Stomach (tissue), 9 donors: Measurements from ENCODE around the gene ATG2B. TPM values are rescaled to one million over a fixed set of nuclear protein-coding genes. Genes with fewer than 3 reads are reported as not detected.

Experiments
- DNase-seq, 2 donors: peaks; one replicate each; pipeline versions ENCODE4 v3.0.0 to v3.0.0-alpha.2; 2013 to 2019
- H3K27ac ChIP-seq, 5 donors: fragments of 200-600 bp in 4 of 5; sonication (generic) in 4 of 5; one replicate each; pipeline ENCODE4 v1.5.1; 2013 to 2019; ENCODE audit warnings: mild to moderate bottlenecking in 1 of 5, moderate library complexity in 1 of 5
- H3K27me3 ChIP-seq, 3 donors: fragments of 200-600 bp; sonication (generic); one replicate each; pipeline ENCODE4 v1.5.1; 2017 to 2019; ENCODE audit warnings: mixed run types in 1 of 3
- H3K36me3 ChIP-seq, 4 donors: fragments of 200-600 bp; sonication (generic); 1 replicate in 3 of 4; 2 replicates in 1 of 4; pipeline ENCODE4 v1.5.1; 2016 to 2019
- H3K4me1 ChIP-seq, 4 donors: fragments of 200-600 bp; sonication (generic); one replicate each; pipeline ENCODE4 v1.5.1; 2016 to 2019
- H3K4me3 ChIP-seq, 4 donors: fragments of 200-600 bp; sonication (generic) in 3 of 4; one replicate each; pipeline ENCODE4 v1.5.1; 2016 to 2019; ENCODE audit warnings: mild to moderate bottlenecking in 1 of 4
- H3K9me3 ChIP-seq, 4 donors: fragments of 200-600 bp; sonication (generic); one replicate each; pipeline ENCODE4 v1.5.1; 2016 to 2019
- CTCF ChIP-seq, 7 experiments: fragments of 450-650 bp in 4 of 7; fragments of 200-600 bp in 3 of 7; sonication (generic) in 3 of 7; IDR thresholded peaks; one replicate each; pipeline ENCODE4 v1.5.1; 2016 to 2019; ENCODE audit warnings: antibody characterized with exemption in 7 of 7, control low read depth in 2 of 7, mild to moderate bottlenecking in 1 of 7
- EP300 ChIP-seq: sonication (generic); formaldehyde crosslinking; IDR thresholded peaks from one replicate; pipeline ENCODE4 v1.6.1; 2017; ENCODE audit warnings: antibody characterized with exemption
- POLR2A ChIP-seq, 4 donors: fragments of 450-650 bp; IDR thresholded peaks; one replicate each; pipeline ENCODE4 v1.6.1; 2016; ENCODE audit warnings: antibody characterized with exemption in 4 of 4, control low read depth in 2 of 4, mild to moderate bottlenecking in 1 of 4, moderate library complexity in 1 of 4
- POLR2AphosphoS5 ChIP-seq, 3 donors: sonication (generic); formaldehyde crosslinking; IDR thresholded peaks; one replicate each; pipeline ENCODE4 v1.6.1; 2016; ENCODE audit warnings: antibody characterized with exemption in 3 of 3
- WGBS, 5 donors: extraction: QIAGEN DNeasy Blood & Tissue Kit in 3 of 5; methylation state at CpG; one replicate each; pipeline versions ENCODE4 v1.1.5 to v1.1.7; 2013 to 2018; 5-methylcytosine and 5-hydroxymethylcytosine counted together
- intact Hi-C: fragments of 100-400 bp; cut with DNase I; formaldehyde crosslinking; loops from one replicate; pipeline ENCODE4 v1.15.1; 2023; ENCODE audit warnings: low total_unique reads
- polyA plus RNA-seq, 3 donors: library from polyadenylated mRNA; stranded (reverse); fragments of 200-250 nt; gene quantifications; one replicate each; pipeline ENCODE4 v1.2.3, GENCODE V29; 2013
- total RNA-seq, 5 donors: library from RNA; depleted of rRNA; stranded (reverse); fragments of >200 nt; gene quantifications; one replicate each; pipeline versions ENCODE4 v1.1.0 to v1.2.3, GENCODE V29; 2014 to 2016
- donor health status: healthy with polysubstance abuse.
- donor health status: Bipolar disorder and iron deficiency.
- donor health status: healthy.

Gene ATG2B
- total and polyA plus RNA-seq, 8 donors = 1.9 to 59.7 (median 21.9) TPM

DNA sequence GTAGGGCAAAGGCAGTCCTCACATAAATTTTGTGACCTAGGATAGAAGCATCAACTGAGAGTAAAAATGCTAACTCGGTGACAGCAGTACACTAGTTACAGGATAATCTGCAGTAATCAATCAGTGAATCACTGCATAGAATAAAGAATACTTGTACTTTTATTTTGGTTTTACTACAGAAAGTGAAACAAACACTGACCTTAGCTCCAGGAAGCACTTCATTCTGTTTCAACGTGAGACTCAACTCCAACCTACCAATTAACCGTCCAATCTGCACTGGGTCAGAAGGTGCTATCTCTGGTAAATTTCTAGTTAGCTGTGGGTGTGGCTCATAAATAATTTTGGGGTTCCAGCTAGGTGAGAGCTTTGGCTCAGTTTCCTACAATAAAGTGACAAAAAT is 21.8 kb downstream of the ATG2B start:
- TF ChIP-seq POLR2A (IDR thresholded peaks at IDR 0.05) = no peak
- TF ChIP-seq POLR2AphosphoS5 (IDR thresholded peaks at IDR 0.05) = no peak
- no peak for TF ChIP-seq CTCF (IDR thresholded peaks at IDR 0.05)
- no peak for TF ChIP-seq EP300

GRCh38 chr14:96338551-96338950 is 24.6 kb downstream of the ATG2B start:
- H3K27ac ChIP-seq = no peak overlapping the region
- no peaks in the 10 kb centered on the region for H3K27me3 ChIP-seq
- H3K4me3 ChIP-seq = no peak overlapping the region
- intact Hi-C loops = no loop called here
- no peaks in the 10 kb centered on the region for H3K4me1 ChIP-seq
- peaks cover 0 to 76% (median 65%) of the 10 kb centered on the region in 4 donors for H3K36me3 ChIP-seq
- 88 to 100% (median 98%) methylated on average over 1 of the region's 1 CpG for WGBS, 5 donors
- H3K9me3 ChIP-seq = no peaks in the 10 kb centered on the region
- no peak for DNase-seq
- TF ChIP-seq POLR2AphosphoS5 (IDR thresholded peaks at IDR 0.05) (no peak), CTCF (IDR thresholded peaks at IDR 0.05) (no peak), EP300 (no peak)

More for the DNA sequence above, 21.8 kb downstream of the ATG2B start:
- H3K4me1 ChIP-seq = no peaks in the 10 kb centered on the region
- no peak for DNase-seq
- peaks cover 0 to 71% (median 54%) of the 10 kb centered on the region in 4 donors for H3K36me3 ChIP-seq
- intact Hi-C loops = no loop called here
- no peaks in the 10 kb centered on the region for H3K27me3 ChIP-seq
- 74 to 81% (median 77%) methylated on average over 3 of the region's 3 CpGs for WGBS, 5 donors
- no peaks in the 10 kb centered on the region for H3K9me3 ChIP-seq
- no peak overlapping the region for H3K4me3 ChIP-seq
- H3K27ac ChIP-seq = no peak overlapping the region

- no peak overlapping the region for H3K27ac ChIP-seq
- H3K4me3 ChIP-seq = no peak overlapping the region
- H3K27me3 ChIP-seq = no peaks in the 10 kb centered on the region
- no peaks in the 10 kb centered on the region for H3K9me3 ChIP-seq
- no peak for DNase-seq
- intact Hi-C loops = no loop called here
- no peaks in the 10 kb centered on the region for H3K4me1 ChIP-seq
- TF ChIP-seq EP300 (no peak), CTCF (IDR thresholded peaks at IDR 0.05) (no peak), POLR2AphosphoS5 (IDR thresholded peaks at IDR 0.05) (no peak), POLR2A (IDR thresholded peaks at IDR 0.05) (no peak)
- 87 to 96% (median 95%) methylated on average over 7 of the region's 7 CpGs for WGBS, 5 donors
- peaks cover 32 to 96% (median 92%) of the 10 kb centered on the region in 4 donors for H3K36me3 ChIP-seq
Observed at GRCh38 chr14:96324219-96324618, 38.9 kb downstream of the ATG2B start.

DNA sequence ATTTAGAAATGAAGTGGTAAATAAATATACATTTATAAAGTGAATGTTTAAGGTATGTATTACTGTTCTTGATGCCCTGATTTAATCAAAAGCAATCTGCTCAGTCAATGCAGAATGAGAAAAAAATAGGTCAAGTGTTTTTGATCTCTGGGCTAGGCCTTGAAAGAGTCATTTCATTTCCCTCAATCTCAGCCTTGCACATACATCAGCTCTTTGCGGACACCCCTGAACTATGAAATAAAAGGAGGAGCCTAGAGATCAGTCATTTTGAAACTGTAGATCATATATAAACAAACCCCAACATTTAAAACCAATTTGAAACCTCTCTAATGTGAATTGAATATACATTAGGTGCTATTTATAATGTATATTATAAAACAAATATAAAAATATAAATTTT is 42.5 kb downstream of the ATG2B start:
- 88 to 95% (median 90%) methylated on average over 1 of the region's 1 CpG for WGBS, 5 donors
- peaks cover 35 to 98% (median 98%) of the 10 kb centered on the region in 4 donors for H3K36me3 ChIP-seq

More for the DNA sequence above, 42.5 kb downstream of the ATG2B start:
- no peak for TF ChIP-seq CTCF (IDR thresholded peaks at IDR 0.05)
- TF ChIP-seq EP300 = no peak
- TF ChIP-seq POLR2AphosphoS5 (IDR thresholded peaks at IDR 0.05) = no peak
- no peak for TF ChIP-seq POLR2A (IDR thresholded peaks at IDR 0.05)
- no peaks in the 10 kb centered on the region for H3K9me3 ChIP-seq
- no peak for DNase-seq
- no peaks in the 10 kb centered on the region for H3K4me1 ChIP-seq
- intact Hi-C loops = no loop called here
- no peak overlapping the region for H3K27ac ChIP-seq
- no peaks in the 10 kb centered on the region for H3K27me3 ChIP-seq
- no peak overlapping the region for H3K4me3 ChIP-seq
